NCI-H2029 treated with DMSO at 0.1 percent for 48 hours (cell line): ENCODE measurements around the gene KCNQ1.

Source experiments
- DNase-seq: peaks from one replicate; lab custom pipeline; 2025; lab: John Stamatoyannopoulos, UW

The KCNQ1 gene

GRCh38 chr11:2684581-2684980 lies 239.8 kb downstream of the KCNQ1 start:
- no peak for DNase-seq

- DNase-seq = no peak
Observed at GRCh38 chr11:2685051-2685450, 240.2 kb downstream of the KCNQ1 start.

GRCh38 chr11:2685566-2686359 lies 241.0 kb downstream of the KCNQ1 start:
- DNase-seq = no peak

GRCh38 chr11:2686360-2687222 lies 241.8 kb downstream of the KCNQ1 start:
- DNase-seq = no peak

GRCh38 chr11:2687223-2687530 lies 242.4 kb downstream of the KCNQ1 start:
- DNase-seq = no peak

- no peak for DNase-seq
Observed at GRCh38 chr11:2687782-2688191, 243.0 kb downstream of the KCNQ1 start.

- no peak for DNase-seq
Observed at GRCh38 chr11:2688381-2689231, 243.8 kb downstream of the KCNQ1 start.

- DNase-seq = no peak
Observed at GRCh38 chr11:2689651-2690575, 245.1 kb downstream of the KCNQ1 start.

- DNase-seq = no peak
Observed at GRCh38 chr11:2690596-2691354, 246.0 kb downstream of the KCNQ1 start.

GRCh38 chr11:2691355-2691761 lies 246.6 kb downstream of the KCNQ1 start:
- no peak for DNase-seq

- peak; percentile 65 for DNase-seq
Observed at GRCh38 chr11:2691991-2692875, 247.4 kb downstream of the KCNQ1 start.

GRCh38 chr11:2693271-2694261 lies 248.8 kb downstream of the KCNQ1 start:
- DNase-seq = no peak

GRCh38 chr11:2694495-2694894 lies 249.7 kb downstream of the KCNQ1 start:
- no peak for DNase-seq

- DNase-seq = no peak
Observed at GRCh38 chr11:2694995-2695939, 250.5 kb downstream of the KCNQ1 start.

GRCh38 chr11:2696455-2696854 lies 251.6 kb downstream of the KCNQ1 start:
- DNase-seq = no peak

GRCh38 chr11:2697866-2698265 lies 253.1 kb downstream of the KCNQ1 start:
- no peak for DNase-seq
